ENCODE measurements around the gene PRAMEF9. TPM values are rescaled to one million over a fixed set of nuclear protein-coding genes. Genes with fewer than 3 reads are reported as not detected.
"Not testable (repeated sequence)": the region's sequence is repeated elsewhere in the genome, so short reads cannot be mapped to it uniquely, and the experiment has no call there.

The PRAMEF9 gene
- not detected in 2 replicates for total RNA-seq (2014; rRNA removed; shearing (Covaris generic))

DNA sequence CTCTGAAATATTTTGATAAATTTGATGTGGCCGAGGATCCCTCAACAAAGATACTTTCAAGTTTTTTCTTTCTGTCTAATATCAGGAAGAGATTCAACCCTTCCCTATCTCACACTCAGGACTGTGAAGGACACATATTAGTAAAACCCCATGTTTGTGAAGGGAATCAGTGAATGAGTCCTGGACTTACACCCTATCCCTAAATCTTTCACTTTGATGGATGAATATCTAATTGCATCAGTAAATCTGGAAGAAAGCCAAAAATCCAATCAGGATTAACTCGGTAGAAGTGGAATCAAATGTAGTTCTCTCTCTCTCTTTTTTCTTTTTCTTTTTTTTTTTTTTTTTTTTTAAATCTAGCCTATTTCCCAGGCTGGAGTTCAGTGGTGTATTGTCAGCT is at the start of gene PRAMEF9:
TSS of gene PRAMEF9 (plus strand) at position 301 of the 400 bp plus-strand sequence. CDS start 3,433 bp downstream, outside the sequence.
- not testable (repeated sequence) for DNase-seq (ENCODE audit: low spot score)

DNA sequence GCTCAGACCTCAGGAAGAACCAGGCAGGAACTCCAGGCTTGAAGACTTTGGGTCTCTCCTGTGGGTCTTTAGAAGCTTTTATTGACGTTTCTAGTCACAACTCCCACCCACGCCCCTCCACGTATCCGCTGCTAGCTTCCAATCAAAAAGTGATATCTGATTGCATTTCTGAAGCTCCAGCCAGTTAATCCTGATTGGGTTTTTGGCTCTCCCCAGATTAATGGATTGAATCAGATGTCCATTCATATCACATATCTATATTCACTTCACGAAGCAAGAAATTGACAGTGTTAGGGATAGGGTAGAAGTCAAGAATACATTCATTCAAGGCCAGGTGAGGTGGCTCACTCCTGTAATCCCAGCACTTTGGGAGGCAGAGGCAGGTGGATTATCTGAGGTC is 15.7 kb upstream of the PRAMEF9 start, which contains the start of gene PRAMEF26:
TSS of gene PRAMEF26 (minus strand) at position 101 of the 400 bp plus-strand sequence. CDS start 2,914 bp downstream, outside the sequence.
- not testable (repeated sequence) for DNase-seq (ENCODE audit: low spot score)

DNA sequence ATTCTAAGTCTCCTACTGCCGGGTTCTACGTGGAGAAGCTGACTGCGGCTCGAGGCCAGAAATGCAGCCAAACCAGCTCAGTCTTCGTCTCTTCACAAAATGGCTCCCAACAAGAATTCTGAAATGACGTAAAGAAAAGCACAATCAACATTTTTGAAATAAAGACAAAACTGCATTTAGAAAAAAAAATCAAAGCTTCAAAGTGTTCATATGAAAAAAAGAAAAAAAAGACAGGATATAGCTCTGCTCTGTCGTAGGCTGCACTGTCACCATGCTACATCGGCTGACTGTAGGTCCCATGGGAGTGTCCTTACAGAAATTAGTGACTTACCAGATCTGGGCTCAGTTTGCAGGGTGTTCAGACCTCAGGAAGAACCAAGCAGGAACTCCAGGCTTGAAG is 6.1 kb upstream of the PRAMEF9 start, which contains the start of gene HNRNPCL4:
TSS of gene HNRNPCL4 (minus strand) at position 101 of the 400 bp plus-strand sequence. CDS start 164 bp downstream, outside the sequence.
- DNase-seq (ENCODE audit: low spot score), result not testable (repeated sequence)

DNA sequence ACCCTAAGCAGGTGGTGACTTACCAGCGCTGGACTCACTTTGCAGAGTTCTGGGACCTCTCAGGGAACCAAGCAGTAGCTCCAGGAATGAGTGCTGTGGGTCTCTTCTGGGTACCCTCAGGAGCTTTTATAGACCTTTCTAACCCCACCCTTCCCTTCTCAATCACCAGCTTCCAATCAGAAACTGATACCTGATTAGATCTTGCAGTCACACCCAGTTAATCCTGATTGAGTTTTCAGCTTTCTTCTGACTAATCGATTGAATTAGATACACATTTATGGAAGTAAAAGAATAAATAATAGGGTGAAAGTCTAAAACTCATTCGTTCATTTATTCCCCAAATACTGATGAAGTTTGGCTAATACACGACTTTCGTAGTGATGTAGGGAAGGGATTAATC is 29.7 kb downstream of the PRAMEF9 start, which contains the start of gene PRAMEF13:
TSS of gene PRAMEF13 (minus strand) at position 101 of the 400 bp plus-strand sequence. CDS start 1,820 bp downstream, outside the sequence.
- not testable (repeated sequence) for DNase-seq (ENCODE audit: low spot score)

DNA sequence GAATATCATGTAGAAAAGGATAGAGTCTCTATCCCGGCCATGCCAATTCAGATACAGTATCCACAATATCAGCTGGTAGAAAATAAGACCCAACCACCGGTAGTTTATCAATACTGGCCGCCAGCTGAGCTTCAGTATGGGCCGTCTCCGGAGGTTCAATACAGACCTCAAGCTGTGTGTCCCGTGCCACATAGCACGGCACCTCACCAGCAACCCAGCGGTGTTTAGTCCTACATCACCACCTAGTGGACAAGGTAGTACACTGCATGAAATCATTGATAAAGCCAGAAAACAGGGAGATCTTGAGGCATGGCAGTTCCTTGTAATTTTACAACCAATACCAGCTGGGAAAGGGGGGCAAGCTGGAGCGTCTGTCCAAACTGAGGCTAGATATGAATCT is 37.1 kb downstream of the PRAMEF9 start:
- not testable (repeated sequence) for DNase-seq (ENCODE audit: low spot score)

DNA sequence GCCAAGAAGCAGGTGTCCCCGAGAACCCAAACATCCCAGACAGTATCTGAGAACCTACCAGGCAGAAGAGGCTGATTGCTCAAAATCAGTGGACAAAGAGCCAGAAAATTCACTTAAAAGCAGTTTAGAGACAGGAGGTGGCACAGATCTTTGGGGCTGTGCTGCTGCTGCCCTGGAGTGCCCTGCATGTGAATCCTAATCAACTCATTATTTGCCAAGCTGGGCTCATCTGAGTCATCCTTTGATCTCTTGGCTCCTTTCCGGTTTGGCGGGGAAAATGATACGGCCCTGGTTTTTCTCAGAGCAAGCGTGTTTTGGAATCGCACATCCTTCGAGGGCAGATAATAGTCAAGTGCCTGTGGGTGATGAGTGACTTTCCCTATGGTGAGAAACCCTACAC is 45.0 kb downstream of the PRAMEF9 start:
- not testable (repeated sequence) for DNase-seq (ENCODE audit: low spot score)

DNA sequence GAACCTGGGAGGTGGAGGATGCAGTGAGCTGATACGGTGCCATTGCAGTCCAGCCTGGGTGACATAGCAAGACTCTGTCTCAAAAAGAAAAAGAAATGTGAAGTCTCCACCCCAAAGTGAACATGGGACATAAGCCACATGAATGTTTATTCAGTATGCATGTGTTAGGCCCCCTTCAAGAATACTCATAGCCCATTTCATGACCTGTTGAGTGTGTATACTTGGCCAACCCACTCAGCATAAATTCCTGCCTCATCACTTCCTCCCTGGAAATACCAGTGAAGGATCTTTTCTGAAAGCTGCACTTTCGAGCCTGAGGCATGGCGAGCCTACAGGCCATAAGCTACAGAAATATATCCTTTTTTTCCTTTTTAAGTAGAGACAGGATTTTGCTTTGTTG is 47.6 kb downstream of the PRAMEF9 start:
- DNase-seq (ENCODE audit: low spot score), result not testable (repeated sequence)

DNA sequence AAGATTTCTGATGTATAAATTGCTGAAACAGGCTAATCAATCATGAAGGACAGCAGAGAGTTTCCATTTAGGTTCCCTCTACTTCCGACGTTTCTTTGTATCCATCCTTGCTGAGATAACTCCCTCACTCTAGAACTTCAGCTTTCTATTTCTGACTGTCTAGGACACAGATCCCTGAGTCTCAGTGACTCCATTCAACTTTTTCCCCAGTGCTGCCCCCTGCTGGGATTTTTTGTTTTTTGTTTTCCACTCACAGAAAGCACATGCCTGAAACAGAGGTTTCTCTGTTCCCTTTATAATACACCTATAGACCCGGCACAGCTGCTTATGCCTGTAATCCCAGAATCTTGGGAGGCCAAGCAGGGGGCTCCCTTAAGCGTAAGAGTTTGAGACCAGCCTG is 51.1 kb downstream of the PRAMEF9 start:
- DNase-seq (ENCODE audit: low spot score), result not testable (repeated sequence)

DNA sequence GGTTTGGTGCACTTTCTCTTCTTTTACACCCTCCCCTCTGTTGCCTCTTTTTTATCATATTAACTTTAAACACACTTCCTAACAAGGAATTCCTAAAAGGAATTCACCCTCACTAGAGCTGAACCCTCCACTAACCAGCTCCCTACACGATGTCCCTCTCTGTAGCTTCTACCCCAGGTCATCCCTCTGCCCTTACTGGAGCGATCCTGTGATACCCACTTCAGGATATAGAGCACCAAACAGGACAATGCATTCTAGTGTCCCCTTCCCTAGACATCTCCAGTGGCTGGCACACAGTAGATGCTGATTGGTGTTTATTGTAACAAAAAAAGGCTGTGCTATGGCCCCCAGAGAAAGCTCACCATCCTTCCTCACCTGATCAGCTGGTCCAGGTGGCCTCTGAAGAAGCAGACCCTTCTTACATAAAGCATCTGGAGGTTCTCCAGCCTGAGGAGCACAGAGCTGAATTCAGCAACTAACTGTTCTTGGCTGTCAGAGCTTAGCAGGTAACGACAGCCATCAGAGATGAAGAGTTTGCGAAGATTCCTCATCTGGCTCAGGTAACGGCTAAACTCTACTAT is 52.9 kb downstream of the PRAMEF9 start:
- no peak for DNase-seq (ENCODE audit: low spot score)

DNA sequence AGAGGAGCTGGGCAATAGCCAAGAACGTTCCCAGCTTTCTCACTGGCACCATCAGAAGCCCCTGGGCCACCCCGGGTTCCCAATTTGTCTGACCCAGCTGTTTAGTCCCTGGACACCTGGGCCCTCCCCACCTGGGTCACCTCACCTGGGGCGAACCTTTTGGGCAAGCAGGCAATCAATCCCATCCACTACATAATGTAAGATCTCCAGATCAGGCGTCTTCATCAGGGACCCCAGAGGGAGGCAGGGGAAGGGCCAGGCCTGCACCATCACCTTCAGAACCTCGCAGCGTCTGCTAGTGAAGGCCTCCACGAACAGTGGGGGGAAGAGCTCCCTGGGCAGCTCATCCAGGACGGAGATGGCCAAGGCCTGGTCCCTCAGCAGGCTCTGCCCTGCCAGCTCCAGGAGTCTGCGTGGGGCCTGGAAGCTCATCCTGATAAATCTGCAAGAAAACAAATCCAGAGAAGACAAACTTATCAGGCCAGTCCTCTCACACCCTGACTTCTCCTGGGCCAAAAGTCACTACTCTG is 54.1 kb downstream of the PRAMEF9 start, which contains the start of gene PRAMEF18:
TSS of gene PRAMEF18 (minus strand) at position 480 of the 530 bp plus-strand sequence. CDS start at position 432, 48 bp downstream.
- DNase-seq (ENCODE audit: low spot score), result not testable (repeated sequence)

DNA sequence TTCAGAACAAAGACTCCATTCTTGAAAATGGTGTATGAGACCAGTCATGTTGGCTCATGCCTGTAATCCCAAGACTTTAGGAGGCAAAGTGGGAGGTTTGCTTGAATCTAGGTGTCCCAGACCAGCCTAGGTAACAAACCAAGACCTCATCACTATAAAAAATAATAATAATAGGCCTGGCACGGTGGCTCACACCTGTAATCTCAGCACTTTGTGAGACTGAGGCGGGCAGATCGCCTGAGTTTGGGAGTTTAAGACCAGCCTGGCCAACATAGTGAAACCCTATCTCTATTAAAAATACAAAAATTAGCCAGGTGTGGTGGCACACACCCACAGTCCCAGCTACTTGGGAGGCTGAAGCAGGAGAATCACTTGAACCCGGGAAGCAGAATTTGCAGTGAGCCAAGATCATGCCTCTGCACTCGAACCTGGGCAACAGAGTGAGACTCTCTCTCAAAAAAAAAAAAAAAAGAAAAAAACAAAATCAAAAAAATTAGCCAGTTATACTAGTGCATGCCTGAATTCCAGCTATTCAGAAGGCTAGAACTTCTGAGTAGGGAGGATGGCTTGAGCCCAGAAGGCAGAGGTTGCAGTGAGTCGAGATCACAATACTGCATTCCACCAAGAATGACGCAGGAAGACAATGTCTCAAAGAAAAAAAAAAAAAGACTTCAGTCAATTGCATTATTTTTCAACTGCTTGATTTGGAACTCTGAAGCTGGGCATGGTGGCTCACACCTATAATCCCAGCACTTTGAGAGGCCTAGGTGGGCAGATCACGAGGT is 55.8 kb downstream of the PRAMEF9 start:
- DNase-seq (ENCODE audit: low spot score), result not testable (repeated sequence)

DNA sequence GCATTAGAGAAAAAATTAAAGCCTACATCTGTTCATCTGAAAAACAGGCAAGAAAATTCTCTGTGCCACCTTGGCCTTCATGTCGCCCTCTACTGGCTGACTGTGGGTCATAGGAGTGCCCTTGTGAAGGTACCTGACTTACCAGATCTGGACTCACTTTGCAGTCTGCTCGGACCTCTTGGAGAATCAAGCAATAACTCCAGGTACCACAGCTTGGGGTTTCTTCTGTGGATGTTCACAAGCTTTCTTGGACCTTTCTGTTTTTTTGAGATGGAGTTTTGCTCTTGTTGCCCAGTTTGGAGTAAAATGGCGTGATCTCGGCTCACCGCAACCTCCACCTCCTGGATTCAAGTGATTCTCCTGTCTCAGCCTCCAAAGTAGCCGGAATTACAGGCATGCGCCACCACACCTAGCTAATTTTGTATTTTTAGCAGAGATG is 56.7 kb downstream of the PRAMEF9 start:
- DNase-seq (ENCODE audit: low spot score), result no peak

Other genes starting within 250 kb of the PRAMEF9 start
- not detected in 2 replicates for gene PRAMEF6, start 224.3 kb upstream of the PRAMEF9 start, total RNA-seq (2014; rRNA removed; shearing (Covaris generic))
- gene PRAMEF27, start 115.3 kb upstream of the PRAMEF9 start, total RNA-seq (2014; rRNA removed; shearing (Covaris generic)), result not detected in 2 replicates
- not detected in 2 replicates for gene HNRNPCL3, start 111.1 kb upstream of the PRAMEF9 start, total RNA-seq (2014; rRNA removed; shearing (Covaris generic))
- gene PRAMEF25, start 101.1 kb upstream of the PRAMEF9 start, total RNA-seq (2014; rRNA removed; shearing (Covaris generic)), result not detected in 2 replicates
- not detected in 2 replicates for gene HNRNPCL2, start 55.0 kb upstream of the PRAMEF9 start, total RNA-seq (2014; rRNA removed; shearing (Covaris generic))
- gene PRAMEF26, start 15.8 kb upstream of the PRAMEF9 start, total RNA-seq (2014; rRNA removed; shearing (Covaris generic)), result not detected in 2 replicates
- gene HNRNPCL4, start 6.2 kb upstream of the PRAMEF9 start, total RNA-seq (2014; rRNA removed; shearing (Covaris generic)), result not detected in 2 replicates
- not detected in 2 replicates for gene PRAMEF13, start 29.6 kb downstream of the PRAMEF9 start, total RNA-seq (2014; rRNA removed; shearing (Covaris generic))
- gene PRAMEF18, start 54.3 kb downstream of the PRAMEF9 start, total RNA-seq (2014; rRNA removed; shearing (Covaris generic)), result not detected in 2 replicates
- gene PRAMEF5, start 82.3 kb downstream of the PRAMEF9 start, total RNA-seq (2014; rRNA removed; shearing (Covaris generic)), result not detected in 2 replicates
- gene PRAMEF8, start 113.3 kb downstream of the PRAMEF9 start, total RNA-seq (2014; rRNA removed; shearing (Covaris generic)), result not detected in 2 replicates
- not detected in 2 replicates for gene PRAMEF33, start 131.7 kb downstream of the PRAMEF9 start, total RNA-seq (2014; rRNA removed; shearing (Covaris generic))
- not detected in 2 replicates for gene PRAMEF15, start 143.7 kb downstream of the PRAMEF9 start, total RNA-seq (2014; rRNA removed; shearing (Covaris generic))
- gene PRAMEF14, start 175.3 kb downstream of the PRAMEF9 start, total RNA-seq (2014; rRNA removed; shearing (Covaris generic)), result not detected in 2 replicates
- gene PRAMEF19, start 200.1 kb downstream of the PRAMEF9 start, total RNA-seq (2014; rRNA removed; shearing (Covaris generic)), result not detected in 2 replicates
- not detected in 2 replicates for gene PRAMEF17, start 217.8 kb downstream of the PRAMEF9 start, total RNA-seq (2014; rRNA removed; shearing (Covaris generic))
- gene PRAMEF20, start 238.6 kb downstream of the PRAMEF9 start, total RNA-seq (2014; rRNA removed; shearing (Covaris generic)), result not detected in 2 replicates